ENCODE data around the gene LBX2.
"Not testable (repeated sequence)": the region's sequence is repeated elsewhere in the genome, so short reads cannot be mapped to it uniquely, and the experiment has no call there.

LBX2 gene

DNA sequence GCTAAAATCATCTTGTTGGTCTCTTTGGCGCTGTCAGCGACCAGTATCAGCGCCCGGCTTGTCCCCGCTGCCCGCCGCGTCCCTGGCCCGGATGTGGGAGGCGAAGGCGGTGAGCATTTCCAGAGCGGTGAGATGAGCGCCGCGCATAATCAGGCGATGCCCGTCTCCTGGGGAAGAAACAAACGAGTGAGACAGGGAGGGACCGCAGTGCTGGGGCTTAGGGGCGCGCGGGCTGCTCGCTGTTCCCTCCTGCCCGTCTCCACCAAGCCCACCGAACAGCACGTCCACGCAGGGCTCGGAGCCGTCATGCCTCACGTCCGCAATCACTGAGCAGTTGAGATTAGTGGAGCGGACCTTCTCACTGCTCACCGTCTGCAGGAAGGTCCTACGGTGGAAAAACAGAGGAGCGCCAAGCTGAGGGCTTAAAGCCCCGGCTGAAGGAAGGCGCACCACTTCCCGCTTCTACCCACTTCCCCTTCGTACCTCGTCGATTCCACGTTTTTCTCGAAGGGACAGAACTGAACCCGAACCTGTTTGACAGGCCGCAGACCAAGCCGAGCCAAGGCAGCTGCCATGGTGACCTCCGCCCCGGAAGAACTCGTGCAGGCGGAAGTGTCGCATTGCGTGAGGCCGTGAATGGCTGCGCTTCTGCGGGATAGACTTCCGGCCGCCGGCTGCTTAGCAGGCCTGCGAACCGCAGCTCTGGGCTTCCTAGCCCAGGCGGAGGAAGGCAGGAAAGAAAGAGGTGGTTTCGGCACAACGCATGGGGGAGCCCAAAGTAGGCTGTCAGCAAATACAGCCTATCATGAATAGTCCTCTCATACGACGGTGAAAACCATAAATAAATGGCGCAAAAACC lies 27.1 kb downstream of the LBX2 start, which contains the start of gene MRPL53:
TSS of gene MRPL53 (minus strand) at position 595 of the 859 bp plus-strand sequence. CDS start at position 575, 20 bp downstream.
- DNase-seq: peak; percentile 97
- Mint-ChIP-seq H3K9me3 (no peaks in the 10 kb centered on the region), H3K4me1 (peaks cover 40% of the 10 kb centered on the region), H3K4me3 (peak within 1 kb of the TSS; percentile 96), H3K27ac (peak within 1 kb of the TSS; percentile 99), H3K27me3 (peaks cover 7% of the 10 kb centered on the region), H3K36me3 (peaks cover 38% of the 10 kb centered on the region)
- CTCF ChIA-PET: interaction anchor here (0.6 to 3.4 kb wide), 9 partner anchors 10 to 113 kb away, joined by 3 to 27 read pairs (median 4); partner anchors contain the start of genes CCDC142, INO80B, TTC31 and WBP1

DNA sequence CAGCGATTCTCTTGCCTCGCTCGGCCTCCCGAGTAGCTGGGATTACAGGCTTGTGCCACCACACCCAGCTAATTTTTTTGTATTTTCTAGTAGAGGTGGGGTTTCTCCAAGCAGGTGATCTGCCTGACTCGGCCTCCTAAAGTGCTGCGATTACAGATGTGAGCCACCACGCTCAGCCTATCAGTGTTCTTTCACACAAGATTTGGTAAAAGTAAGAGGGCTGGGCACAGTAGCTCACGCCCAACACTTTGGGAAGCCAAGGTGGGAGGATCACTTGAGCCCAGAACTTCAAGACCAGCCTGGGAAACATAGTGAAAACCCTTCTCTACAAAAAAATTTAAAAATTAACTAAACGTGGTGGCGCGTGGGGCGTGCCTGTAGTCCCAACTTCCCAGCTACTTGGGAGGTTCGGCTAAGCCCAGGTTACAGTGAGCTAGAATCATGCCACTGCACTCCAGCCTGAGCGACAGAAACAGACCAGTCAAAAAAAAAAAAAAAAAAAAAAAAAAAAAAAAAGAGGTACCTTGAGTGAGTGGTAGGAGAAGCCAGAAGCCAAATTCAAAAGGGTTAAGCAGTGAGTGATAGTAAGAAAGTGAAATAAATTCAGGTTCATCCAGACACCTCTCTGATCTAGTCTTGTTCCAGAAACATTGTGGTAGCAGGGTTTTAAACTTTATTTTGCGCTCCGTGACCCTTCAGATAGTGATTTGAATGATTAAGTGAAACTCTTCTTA lies 27.9 kb downstream of the LBX2 start:
- Mint-ChIP-seq H3K36me3 (peaks cover 38% of the 10 kb centered on the region), H3K27ac (peak overlapping the region; percentile 99), H3K4me1 (peaks cover 40% of the 10 kb centered on the region), H3K9me3 (no peaks in the 10 kb centered on the region), H3K27me3 (peaks cover 7% of the 10 kb centered on the region), H3K4me3 (peak overlapping the region; percentile 96)
- no peak for DNase-seq
- CTCF ChIA-PET: interaction anchor here (1.0 to 2.9 kb wide), 2 partner anchors 10 to 13 kb away, joined by 3 to 27 read pairs; partner anchors contain the start of genes CCDC142, TTC31 and WBP1

- Mint-ChIP-seq H3K4me3 (peak overlapping the region; percentile 66), H3K4me1 (peaks cover 44% of the 10 kb centered on the region), H3K36me3 (peaks cover 37% of the 10 kb centered on the region), H3K27ac (peak overlapping the region; percentile 86)
- H3K9me3 Mint-ChIP-seq, DNase-seq, H3K27me3 Mint-ChIP-seq: not testable (repeated sequence)
- CTCF ChIA-PET: interaction anchor here (2.9 kb wide), 1 partner anchor 11 kb away, joined by 27 read pairs; the partner anchor contains the start of genes CCDC142 and TTC31
Measured at GRCh38 chr2:74470742-74471141, 28.7 kb downstream of the LBX2 start.

DNA sequence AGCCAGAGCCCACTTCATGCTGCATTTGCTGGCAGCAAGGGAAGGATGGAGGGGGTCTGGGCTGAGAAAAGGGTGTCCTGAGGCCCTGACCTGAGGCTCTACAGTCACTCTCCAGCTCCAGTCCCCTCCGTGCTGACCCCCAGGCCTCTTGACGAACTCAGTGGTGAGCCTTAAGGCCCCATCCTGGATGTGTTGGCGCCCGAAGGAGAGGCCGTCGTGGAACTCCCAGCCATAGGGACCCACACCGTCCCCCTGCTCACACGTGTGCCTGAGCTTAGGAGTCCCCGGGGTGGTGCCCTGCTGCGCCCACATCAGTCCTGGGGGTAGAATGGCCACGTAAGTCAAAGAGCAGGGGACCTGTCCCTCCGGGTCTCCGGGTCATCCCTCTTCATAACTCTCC lies 35.0 kb downstream of the LBX2 start:
- peaks cover 3% of the 10 kb centered on the region for H3K27me3 Mint-ChIP-seq
- H3K36me3 Mint-ChIP-seq: peaks cover 19% of the 10 kb centered on the region
- H3K27ac Mint-ChIP-seq: peak overlapping the region; percentile 74
- no peaks in the 10 kb centered on the region for H3K9me3 Mint-ChIP-seq
- peaks cover 36% of the 10 kb centered on the region for H3K4me1 Mint-ChIP-seq
- DNase-seq: no peak
- peak overlapping the region; percentile 98 for H3K4me3 Mint-ChIP-seq
- CTCF ChIA-PET: interaction anchor here (1.1 to 1.2 kb wide), 3 partner anchors 18 to 67 kb away, joined by 3 to 4 read pairs (median 4); partner anchors contain the start of genes C2orf81, CCDC142 and TTC31

DNA sequence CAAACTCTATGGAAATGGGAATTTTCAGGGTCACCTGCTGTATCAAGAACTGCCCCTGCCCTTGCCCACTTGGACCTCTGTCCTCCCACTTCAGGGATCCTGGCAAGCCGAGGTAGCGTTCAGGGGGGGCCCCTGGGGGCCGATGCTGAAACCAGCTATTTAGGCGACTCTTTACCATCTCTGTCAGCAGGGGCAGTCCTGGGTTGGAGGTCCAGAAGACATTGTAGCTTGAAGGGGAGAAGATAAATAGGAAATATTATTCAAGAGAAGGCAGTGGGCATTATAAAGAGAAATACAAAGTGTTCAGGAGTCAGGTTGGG lies 36.7 kb downstream of the LBX2 start:
- CTCF ChIA-PET: no interaction called here
- Mint-ChIP-seq H3K4me3 (peak overlapping the region; percentile 31), H3K36me3 (peaks cover 19% of the 10 kb centered on the region), H3K27ac (peak overlapping the region; percentile 54), H3K27me3 (peaks cover 3% of the 10 kb centered on the region), H3K9me3 (no peaks in the 10 kb centered on the region), H3K4me1 (peaks cover 45% of the 10 kb centered on the region)
- no peak for DNase-seq

- H3K27ac Mint-ChIP-seq: no peak overlapping the region
- H3K27me3 Mint-ChIP-seq: peaks cover 3% of the 10 kb centered on the region
- H3K9me3 Mint-ChIP-seq: no peaks in the 10 kb centered on the region
- DNase-seq: no peak
- CTCF ChIA-PET: interaction anchor here (0.9 to 1.2 kb wide), 3 partner anchors 13 to 124 kb away, joined by 3 read pairs; no protein-coding TSS in a partner anchor
- H3K4me1 Mint-ChIP-seq: peaks cover 48% of the 10 kb centered on the region
- peaks cover 20% of the 10 kb centered on the region for H3K36me3 Mint-ChIP-seq
- H3K4me3 Mint-ChIP-seq: no peak overlapping the region
Measured at GRCh38 chr2:74462054-74462785, 37.2 kb downstream of the LBX2 start.

DNA sequence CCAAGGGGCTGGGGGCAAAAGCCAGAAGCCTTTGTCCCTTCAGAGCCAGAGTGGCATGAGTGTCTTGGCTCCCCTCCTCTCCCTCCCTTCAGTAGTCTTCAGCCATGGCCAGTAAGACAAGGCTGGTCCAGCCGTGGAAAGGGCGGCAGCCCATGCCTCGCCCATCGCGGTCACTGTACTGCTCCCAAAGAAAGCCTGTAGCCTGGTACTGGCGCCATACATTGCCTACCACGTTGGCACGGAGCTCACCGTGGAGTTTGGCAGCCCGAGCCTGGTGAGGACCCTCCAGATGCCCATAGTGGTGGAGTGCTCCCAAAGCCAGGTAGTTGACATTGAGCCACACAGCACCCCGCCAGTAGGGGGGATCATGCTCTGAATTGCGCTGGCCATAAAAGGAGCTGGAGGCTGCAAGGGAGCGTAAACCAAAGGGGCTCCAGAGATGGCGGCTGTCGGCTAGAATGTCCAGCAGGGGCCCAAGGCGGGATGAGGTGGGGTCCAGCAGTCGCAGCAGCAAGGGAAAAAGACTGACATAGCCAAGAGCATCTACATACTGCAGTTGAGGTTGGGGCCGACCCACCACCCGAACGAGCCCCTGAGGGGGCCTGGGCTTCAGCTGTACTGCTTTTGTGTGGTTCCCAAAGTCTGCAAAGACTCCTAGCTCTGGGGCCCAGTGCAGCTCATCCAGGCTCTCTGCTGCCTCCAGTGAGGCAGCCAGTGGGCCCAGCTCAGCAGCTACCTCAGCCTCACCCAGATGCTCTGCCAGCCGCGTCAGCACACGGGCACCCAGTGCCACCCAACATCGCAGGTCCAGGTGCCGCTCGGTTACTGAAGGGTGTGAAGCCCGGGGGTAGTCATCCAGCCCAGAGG lies 38.0 kb downstream of the LBX2 start:
- Mint-ChIP-seq H3K36me3 (peaks cover 24% of the 10 kb centered on the region), H3K27ac (no peak overlapping the region), H3K27me3 (peaks cover 3% of the 10 kb centered on the region), H3K4me3 (no peak overlapping the region), H3K9me3 (no peaks in the 10 kb centered on the region), H3K4me1 (peaks cover 56% of the 10 kb centered on the region)
- CTCF ChIA-PET: interaction anchor here (0.9 to 2.1 kb wide), 4 partner anchors 14 to 125 kb away, joined by 3 to 7 read pairs (median 3); no protein-coding TSS in a partner anchor
- peak; percentile 45 for DNase-seq

GRCh38 chr2:74460187-74460586 lies 39.2 kb downstream of the LBX2 start:
- peak overlapping the region; percentile 56 for H3K4me3 Mint-ChIP-seq
- peaks cover 58% of the 10 kb centered on the region for H3K4me1 Mint-ChIP-seq
- CTCF ChIA-PET: interaction anchor here (1.8 to 2.1 kb wide), 2 partner anchors 22 to 72 kb away, joined by 5 to 7 read pairs; no protein-coding TSS in a partner anchor
- not testable (repeated sequence) for H3K9me3 Mint-ChIP-seq, DNase-seq, H3K27ac Mint-ChIP-seq, H3K27me3 Mint-ChIP-seq
- peaks cover 33% of the 10 kb centered on the region for H3K36me3 Mint-ChIP-seq

DNA sequence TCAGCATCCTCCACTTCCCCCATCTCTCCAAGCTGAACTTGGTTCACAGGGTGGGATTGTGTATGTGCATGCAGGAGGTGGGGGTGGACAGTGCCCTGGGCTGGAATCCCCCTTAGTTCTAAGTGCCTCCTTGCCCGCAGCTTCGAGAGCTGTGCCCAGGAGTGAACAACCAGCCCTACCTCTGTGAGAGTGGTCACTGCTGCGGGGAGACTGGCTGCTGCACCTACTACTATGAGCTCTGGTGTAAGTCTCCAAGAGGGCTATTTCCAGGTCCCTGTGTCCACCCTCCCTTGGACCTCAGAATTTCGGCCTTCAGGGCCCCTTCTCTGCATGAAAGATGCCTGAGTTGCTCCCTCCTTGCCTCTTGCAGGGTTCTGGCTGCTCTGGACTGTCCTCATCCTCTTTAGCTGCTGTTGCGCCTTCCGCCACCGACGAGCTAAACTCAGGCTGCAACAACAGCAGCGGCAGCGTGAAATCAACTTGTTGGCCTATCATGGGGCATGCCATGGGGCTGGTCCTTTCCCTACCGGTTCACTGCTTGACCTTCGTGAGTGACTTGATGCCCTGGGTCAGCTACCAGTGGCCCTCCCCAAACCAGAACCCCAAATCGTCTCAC lies 39.8 kb downstream of the LBX2 start:
- DNase-seq, H3K27me3 Mint-ChIP-seq, H3K9me3 Mint-ChIP-seq: not testable (repeated sequence)
- CTCF ChIA-PET: interaction anchor here (0.8 to 2.1 kb wide), 3 partner anchors 22 to 256 kb away, joined by 3 to 7 read pairs (median 5); no protein-coding TSS in a partner anchor
- Mint-ChIP-seq H3K36me3 (peaks cover 36% of the 10 kb centered on the region), H3K27ac (peak overlapping the region; percentile 98), H3K4me3 (peak overlapping the region; percentile 92), H3K4me1 (peaks cover 63% of the 10 kb centered on the region)

DNA sequence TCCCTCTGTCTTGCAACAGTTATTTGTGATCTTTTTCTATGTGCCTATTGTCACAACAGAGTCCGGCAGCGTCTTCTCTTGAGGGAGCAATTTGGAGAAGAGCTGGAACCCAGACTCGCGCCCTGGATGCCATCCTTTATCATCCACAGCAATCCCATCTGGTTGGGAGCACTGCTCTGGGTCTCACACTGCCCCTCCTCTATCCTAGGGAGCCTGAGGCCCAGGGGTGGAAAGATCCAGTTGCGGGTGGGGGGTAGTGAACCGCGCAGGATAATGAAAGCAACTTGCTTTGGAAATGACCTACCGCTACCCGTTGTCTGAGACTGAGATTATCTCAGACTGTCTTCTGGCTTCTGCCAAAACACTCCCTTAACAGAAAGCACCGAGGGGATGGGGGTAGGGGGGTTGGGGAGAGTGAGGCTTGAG lies 40.5 kb downstream of the LBX2 start:
- Mint-ChIP-seq H3K27me3 (no peaks in the 10 kb centered on the region), H3K4me3 (peak overlapping the region; percentile 92), H3K9me3 (no peaks in the 10 kb centered on the region), H3K36me3 (peaks cover 38% of the 10 kb centered on the region), H3K27ac (peak overlapping the region; percentile 98), H3K4me1 (peaks cover 64% of the 10 kb centered on the region)
- CTCF ChIA-PET: interaction anchor here (0.8 to 1.8 kb wide), 5 partner anchors 14 to 256 kb away, joined by 3 to 7 read pairs (median 3); partner anchors contain the start of gene MRPL53
- DNase-seq: peak; percentile 43

GRCh38 chr2:74458132-74458937 lies 41.1 kb downstream of the LBX2 start, which contains the start of gene WBP1:
Gene WBP1 (plus strand): TSS chr2:74458438. CDS start chr2:74458603, 165 bp downstream.
- CTCF ChIA-PET: interaction anchor here (0.6 to 1.9 kb wide), 8 partner anchors 13 to 257 kb away, joined by 3 to 11 read pairs (median 4); partner anchors contain the start of gene MRPL53
- H3K27me3 Mint-ChIP-seq: no peaks in the 10 kb centered on the region
- peak within 1 kb of the TSS; percentile 92 for H3K4me3 Mint-ChIP-seq
- DNase-seq: peak; percentile 100
- H3K9me3 Mint-ChIP-seq: no peaks in the 10 kb centered on the region
- peaks cover 64% of the 10 kb centered on the region for H3K4me1 Mint-ChIP-seq
- peaks cover 37% of the 10 kb centered on the region for H3K36me3 Mint-ChIP-seq
- H3K27ac Mint-ChIP-seq: peak within 1 kb of the TSS; percentile 98
